ENCODE data around the gene OR8A1.

The OR8A1 gene

GRCh38 chr11:124608147-124608546 lies 38.4 kb downstream of the OR8A1 start:
- TF ChIP-seq, protein P1, sequence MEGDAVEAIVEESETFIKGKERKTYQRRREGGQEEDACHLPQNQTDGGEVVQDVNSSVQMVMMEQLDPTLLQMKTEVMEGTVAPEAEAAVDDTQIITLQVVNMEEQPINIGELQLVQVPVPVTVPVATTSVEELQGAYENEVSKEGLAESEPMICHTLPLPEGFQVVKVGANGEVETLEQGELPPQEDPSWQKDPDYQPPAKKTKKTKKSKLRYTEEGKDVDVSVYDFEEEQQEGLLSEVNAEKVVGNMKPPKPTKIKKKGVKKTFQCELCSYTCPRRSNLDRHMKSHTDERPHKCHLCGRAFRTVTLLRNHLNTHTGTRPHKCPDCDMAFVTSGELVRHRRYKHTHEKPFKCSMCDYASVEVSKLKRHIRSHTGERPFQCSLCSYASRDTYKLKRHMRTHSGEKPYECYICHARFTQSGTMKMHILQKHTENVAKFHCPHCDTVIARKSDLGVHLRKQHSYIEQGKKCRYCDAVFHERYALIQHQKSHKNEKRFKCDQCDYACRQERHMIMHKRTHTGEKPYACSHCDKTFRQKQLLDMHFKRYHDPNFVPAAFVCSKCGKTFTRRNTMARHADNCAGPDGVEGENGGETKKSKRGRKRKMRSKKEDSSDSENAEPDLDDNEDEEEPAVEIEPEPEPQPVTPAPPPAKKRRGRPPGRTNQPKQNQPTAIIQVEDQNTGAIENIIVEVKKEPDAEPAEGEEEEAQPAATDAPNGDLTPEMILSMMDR (conservative IDR thresholded peaks at IDR 0.05), result no peak
- H3K27ac ChIP-seq, result no peak overlapping the region

- H3K27ac ChIP-seq, result no peak overlapping the region
- TF ChIP-seq, protein P1 (conservative IDR thresholded peaks at IDR 0.05), result no peak
These were observed 40.5 kb downstream of the OR8A1 start for GRCh38 chr11:124610295-124610694.

GRCh38 chr11:124611064-124611463 lies 41.3 kb downstream of the OR8A1 start, which contains the start of gene PANX3:
Gene PANX3 (plus strand): TSS chr11:124611428. CDS start chr11:124611557, 129 bp downstream.
- no peak within 1 kb of the TSS for H3K27ac ChIP-seq
- TF ChIP-seq, protein P1 (conservative IDR thresholded peaks at IDR 0.05), result no peak

DNA sequence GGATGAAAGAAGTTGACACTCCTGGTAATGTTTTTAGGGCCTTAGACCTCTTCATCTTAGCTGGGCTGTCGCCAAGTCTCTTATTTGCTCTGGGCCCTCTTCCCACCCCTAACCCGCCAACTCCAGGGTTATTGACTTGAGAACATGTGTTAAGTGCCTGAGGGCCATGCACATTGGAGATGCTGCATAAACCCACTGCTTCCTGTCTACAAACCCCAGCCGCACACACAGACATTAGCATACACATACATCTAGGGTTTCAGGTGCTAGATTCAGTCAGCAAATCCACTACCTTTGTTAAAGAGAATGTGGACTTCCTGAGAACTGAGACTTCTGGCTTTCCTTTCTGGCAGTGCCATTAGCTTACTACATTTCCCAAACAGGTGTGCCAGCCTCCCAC lies 42.2 kb downstream of the OR8A1 start:
- TF ChIP-seq, protein P1 (conservative IDR thresholded peaks at IDR 0.05), result no peak

DNA sequence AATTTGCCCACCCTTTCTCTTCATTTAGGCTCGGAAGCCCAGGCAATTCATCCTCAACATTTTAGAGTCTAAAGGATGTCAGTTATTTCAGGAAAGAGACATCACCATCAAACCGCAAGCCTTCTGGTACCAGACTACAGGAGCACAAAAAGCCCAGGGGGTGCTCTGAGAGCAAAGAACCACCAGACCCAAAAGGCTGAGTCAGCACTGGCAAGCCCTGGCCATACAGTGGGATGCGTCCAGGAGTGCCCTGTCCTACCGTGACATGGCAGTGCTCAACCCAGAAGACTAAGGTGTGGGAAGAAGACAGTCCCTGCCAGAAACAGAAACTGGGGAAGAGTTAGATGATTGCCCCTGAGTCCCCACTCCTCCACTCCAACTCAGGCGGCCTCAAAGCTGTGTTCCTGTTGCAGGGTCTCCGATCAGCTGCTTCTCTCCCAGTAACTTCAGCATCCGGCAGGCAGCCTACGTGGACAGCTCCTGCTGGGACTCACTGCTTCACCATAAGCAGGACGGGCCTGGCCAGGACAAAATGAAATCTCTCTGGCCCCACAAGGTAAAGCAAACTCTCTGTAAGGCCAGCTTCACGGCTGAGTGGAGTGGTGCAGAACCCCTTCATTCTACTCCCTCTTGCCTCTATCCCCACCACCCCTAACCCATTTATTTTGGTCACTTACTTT lies 42.9 kb downstream of the OR8A1 start:
- TF ChIP-seq, protein P1 (conservative IDR thresholded peaks at IDR 0.05), result no peak
- H3K27ac ChIP-seq, result no peak overlapping the region

More for the DNA sequence above, 42.2 kb downstream of the OR8A1 start:
- H3K27ac ChIP-seq, result no peak overlapping the region

DNA sequence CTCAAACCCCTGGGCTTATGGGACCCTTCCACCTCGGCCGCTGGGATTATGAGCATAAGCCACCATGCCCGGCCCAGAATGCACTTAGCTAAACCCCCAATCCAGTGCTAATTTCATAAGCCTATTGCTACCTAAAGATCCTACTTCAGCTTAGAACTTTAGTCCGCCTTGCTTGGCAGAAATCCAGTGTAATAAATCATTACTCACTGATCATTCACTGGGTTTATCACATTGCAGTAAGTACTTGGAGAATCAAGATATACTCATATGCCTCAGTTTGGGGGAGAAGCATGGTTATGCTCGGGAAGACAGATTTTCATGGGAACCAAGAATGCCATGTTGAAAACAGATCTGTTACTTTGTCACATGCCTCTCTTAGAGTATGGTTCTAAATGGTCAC lies 49.1 kb downstream of the OR8A1 start:
- TF ChIP-seq, protein P1 (conservative IDR thresholded peaks at IDR 0.05), result no peak

More for the DNA sequence above, 49.1 kb downstream of the OR8A1 start:
- H3K27ac ChIP-seq, result peak overlapping the region; percentile 23; the same call in 1 of the 2 replicates

Measured in VCaP (cell line).